GM21526 (cell line): ENCODE data around the gene DNAH6.

Source experiments
- ATAC-seq: cut with Tn5 transposase; IDR thresholded peaks from one replicate; pipeline ENCODE4 v1.9.1; 2021; ENCODE audit warnings: moderate library complexity; ENCODE audit not compliant: unreplicated experiment, low FRiP score

DNAH6 gene

GRCh38 chr2:84830095-84830494, 313.8 kb downstream of the DNAH6 start:
- no peak for ATAC-seq

GRCh38 chr2:84830758-84831500, 314.6 kb downstream of the DNAH6 start:
- no peak for ATAC-seq

DNA sequence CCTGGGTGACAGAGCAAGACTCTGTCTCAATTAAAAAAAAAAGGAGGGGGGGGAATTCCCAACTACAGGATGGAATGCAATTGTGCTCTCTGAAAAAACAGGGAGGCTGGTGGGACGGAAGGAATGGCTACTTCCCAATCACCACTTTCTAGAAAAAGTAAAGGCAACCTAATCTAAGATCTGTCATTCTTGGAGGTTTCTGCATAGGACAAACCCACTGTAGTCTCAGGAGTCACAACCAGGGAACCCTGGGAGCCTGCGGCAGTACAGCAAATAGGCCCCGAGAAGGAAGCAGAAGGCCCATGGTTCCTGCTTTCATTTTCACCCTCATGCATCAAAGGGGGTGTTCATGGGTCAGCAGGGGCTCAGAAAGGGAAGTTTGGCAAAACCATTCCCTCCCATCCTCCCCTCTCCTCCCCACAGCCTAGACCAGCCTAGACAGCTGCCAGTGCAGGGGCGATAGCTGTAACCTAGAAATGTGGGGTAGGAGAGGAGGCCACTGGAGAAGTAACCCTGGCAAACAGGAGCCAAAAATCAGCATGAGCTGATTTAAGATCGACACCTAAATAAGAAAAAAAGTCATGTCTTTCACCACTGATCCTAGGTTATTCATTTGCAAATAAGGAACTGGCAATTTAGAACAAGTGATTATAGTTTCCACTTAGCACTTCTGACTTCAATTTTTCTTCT, 316.6 kb downstream of the DNAH6 start:
- ATAC-seq: peak; percentile 60

DNA sequence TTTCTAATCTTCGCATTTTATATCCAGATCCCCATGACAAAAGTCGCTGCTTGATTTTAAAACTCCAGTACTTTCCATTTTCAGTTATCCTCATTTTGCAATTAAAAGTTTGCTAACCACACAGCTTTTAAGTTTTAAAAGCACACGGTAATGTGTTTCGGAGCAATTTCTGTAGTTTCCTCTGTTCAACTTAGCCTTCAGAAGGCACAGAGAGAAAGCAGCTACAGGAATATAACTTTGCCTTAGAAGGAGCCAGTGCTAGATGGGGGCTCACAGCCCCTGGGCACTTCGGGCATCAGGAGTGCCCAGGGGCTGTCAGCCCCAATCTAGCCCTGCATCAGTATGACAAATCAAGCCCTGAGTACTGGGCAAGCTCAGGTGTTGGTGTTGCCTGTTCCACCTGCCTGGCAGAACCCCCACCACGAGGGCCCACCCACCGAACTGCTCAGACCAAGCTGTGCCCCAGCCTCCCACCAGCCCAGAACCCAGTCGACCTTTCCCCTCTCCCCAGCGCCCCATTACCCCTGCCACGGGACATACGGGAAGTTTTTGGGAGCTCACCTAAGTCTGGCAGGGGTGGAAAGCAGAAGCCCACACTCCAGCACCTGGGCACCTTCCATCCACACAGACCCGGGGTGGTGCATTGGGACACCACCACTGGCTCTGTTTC, 317.3 kb downstream of the DNAH6 start:
- ATAC-seq: no peak

GRCh38 chr2:84836215-84836614, 319.9 kb downstream of the DNAH6 start:
- ATAC-seq: no peak

GRCh38 chr2:84838434-84839145, 322.3 kb downstream of the DNAH6 start:
- ATAC-seq: no peak

GRCh38 chr2:84839851-84840250, 323.6 kb downstream of the DNAH6 start:
- ATAC-seq: no peak

- ATAC-seq: no peak
Observed at GRCh38 chr2:84840306-84840705, 324.0 kb downstream of the DNAH6 start.

DNA sequence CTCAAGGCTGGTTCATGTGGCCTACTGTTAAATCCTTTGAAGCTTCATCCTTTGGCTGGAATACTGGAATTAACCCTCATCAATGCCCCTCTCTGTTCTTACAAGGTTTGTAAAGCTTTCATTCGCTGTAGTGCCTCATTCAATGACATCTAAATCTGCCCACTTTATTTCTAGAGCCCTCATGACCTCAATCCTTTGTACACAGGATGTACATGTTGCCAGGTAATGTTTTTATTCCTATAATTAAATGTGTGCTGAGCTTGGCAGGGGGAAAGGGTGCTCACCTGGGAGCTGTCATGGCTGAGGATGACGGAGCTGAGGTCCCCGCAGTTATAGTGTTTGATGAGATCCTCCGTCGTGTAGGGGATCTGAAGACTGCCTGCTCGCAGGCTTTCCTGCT, 325.3 kb downstream of the DNAH6 start:
- ATAC-seq: no peak

DNA sequence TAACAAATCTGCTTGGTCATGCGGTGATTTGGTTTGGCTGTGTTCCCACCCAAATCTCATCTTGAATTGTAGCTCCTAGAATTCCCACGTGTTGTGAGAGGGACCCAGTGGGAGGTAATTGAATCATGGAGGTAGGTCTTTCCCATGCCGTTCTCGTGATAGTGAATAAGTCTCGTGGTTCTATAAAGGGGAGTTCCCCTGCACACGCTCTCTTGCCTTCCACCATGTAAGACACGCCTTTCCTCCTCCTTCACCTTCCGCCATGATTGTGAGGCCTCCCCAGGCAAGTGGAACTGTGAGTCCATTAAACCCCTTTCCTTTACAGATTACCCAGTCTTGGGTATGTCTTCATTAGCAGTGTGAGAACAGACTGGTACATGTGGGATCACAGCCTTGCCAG, 327.8 kb downstream of the DNAH6 start:
- no peak for ATAC-seq

DNA sequence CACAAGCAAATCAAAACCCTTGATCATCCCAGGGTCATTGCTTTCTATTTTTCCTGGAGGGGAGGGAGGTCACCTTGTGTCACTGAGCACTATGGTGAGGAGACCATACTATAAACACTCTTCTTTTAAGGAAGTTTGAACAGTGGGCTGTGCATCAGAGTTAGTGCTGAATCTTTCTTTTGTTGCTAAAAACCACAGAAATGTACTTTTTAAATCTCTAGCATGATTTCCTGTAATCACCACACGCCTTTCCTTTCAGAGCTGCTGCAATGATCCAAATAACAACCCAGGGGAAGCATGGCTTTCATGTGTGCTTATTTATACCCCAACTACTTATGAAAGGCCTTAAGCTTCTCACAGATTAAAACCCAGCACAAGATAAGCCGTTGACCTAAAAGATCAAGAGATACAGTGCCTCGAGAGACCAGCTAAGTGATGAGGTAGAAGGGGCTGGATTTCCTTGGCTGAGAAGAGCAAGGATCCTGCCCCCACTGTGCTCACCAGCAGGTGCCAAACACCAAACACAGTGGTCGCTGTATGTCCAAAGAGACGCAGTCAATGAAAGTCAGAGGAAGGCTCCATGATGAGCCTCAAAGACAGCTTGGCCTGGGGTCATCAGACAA, 329.9 kb downstream of the DNAH6 start:
- ATAC-seq: no peak

DNA sequence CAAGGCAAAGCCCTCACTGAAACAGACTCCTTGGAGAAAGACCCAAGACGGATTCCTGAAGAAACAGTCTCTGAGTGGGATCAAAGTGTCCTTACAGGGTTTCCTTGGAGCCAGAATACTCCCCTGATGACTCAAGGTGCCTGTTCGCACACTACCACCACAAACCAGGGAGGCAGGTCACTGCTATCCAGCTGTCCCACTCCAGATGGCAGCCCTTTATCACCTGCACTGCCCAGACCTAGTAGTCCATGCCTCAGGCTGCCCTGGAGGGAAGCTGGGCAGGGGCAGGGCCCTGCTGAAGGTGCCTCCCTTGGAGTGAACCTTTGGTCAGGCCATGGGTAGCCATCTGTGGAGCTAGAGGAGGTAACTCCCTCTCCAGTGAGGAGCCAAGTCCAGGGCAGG, 330.4 kb downstream of the DNAH6 start:
- ATAC-seq: no peak

DNA sequence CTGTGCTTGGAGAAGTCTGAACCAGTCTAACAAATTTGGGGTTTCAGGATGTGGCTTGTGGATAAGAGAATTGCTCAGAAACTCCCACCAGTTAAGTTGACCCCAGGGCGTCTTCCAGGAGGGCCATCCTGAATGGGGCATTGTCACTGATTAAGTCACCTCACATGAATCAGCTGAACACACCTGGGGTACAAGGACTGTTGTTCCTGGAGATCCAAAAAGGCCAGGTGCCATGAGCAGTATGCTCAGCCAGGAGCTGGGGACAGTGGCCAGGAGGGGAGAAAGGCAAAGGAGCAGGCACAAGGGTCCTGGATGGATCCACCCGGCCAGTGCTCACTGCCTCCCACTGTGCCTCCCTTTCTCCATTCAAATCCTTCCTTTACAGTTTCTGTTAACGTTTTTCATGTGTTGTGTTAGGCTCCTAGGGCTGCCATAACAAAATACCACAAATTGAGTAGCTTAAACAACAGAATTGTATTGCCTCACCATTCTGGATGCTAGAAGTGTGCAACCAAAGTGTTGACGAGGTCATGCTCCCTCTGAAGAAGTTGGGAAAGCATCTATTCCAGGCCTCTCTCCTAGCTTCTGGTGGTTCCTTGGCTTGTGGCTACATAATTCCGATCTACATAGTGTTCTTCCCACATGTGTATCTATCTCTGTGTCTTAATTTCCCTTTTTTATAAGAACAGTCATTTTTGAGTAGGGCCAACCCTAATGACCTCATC, 331.2 kb downstream of the DNAH6 start:
- ATAC-seq: no peak

GRCh38 chr2:84849271-84849952, 333.1 kb downstream of the DNAH6 start:
- ATAC-seq: no peak

- ATAC-seq: no peak
Observed at GRCh38 chr2:84850471-84850870, 334.2 kb downstream of the DNAH6 start.

- ATAC-seq: no peak
Observed at GRCh38 chr2:84851876-84852275, 335.6 kb downstream of the DNAH6 start.

GRCh38 chr2:84854850-84855249, 338.6 kb downstream of the DNAH6 start:
- no peak for ATAC-seq

GRCh38 chr2:84855731-84856130, 339.4 kb downstream of the DNAH6 start:
- ATAC-seq: no peak

GRCh38 chr2:84856787-84857186, 340.5 kb downstream of the DNAH6 start:
- peak; percentile 55 for ATAC-seq
